GM18498 (cell line): ENCODE results near the gene BFSP2.

Experiments
- ATAC-seq: cut with Tn5 transposase; IDR thresholded peaks from one replicate; pipeline ENCODE4 v1.9.1; 2021; ENCODE audit warnings: mild to moderate bottlenecking, moderate library complexity; ENCODE audit not compliant: unreplicated experiment

BFSP2 gene

DNA sequence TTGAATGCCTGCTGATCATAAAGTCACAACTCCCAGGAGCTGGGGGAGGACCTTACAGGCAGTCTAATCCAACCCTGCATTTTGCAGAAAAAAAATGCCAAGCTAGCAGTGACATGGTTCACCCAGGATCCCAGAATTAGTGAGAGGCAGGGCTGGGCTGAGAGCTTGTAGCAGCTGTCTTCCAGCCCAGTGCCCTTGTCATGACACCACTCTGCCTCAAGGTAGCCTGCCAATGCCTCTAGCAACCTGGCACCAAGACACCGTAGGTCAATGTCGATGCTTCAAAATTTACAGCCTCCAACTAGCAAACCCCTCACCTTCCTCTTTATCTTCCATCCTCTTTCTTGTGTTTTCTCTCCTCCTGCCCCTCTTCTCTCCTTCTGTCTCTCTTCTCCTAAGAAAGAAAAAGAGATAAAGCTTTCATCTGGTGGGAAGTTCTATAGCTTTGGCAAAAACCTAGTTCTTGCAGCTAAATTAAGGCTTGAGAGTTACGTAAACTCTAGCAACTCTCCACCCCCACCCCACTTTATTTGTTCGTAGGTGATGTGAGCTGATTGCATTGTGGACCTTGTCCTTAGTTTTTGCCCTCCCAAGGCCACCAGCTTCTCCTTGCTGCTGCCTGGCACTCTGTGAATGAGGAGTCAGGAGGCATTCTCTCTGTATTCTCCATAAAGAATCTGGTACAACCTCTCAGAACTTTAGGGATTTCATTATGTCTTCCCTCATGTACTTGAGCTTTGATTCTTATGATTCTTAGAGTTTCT, 18.3 kb upstream of the BFSP2 start:
- no peak for ATAC-seq

DNA sequence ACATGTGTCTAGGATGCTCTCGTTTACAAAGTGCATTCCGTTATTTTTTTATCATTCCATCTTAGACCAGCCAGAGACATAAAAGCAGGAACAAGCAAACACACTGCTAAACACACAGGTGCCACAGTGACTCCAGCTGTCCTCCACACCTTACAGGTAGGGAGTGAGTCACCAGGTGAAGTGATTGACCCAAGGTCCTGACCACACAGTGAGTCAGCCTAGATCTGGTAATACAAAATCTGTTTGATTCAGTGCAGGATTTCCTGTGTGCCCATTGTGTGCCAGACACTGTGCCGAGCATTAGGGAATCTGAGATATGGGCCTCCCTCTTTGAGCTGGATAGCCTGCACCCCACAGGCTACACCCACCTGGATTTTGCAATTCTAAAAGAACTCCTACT, 16.7 kb upstream of the BFSP2 start:
- no peak for ATAC-seq

DNA sequence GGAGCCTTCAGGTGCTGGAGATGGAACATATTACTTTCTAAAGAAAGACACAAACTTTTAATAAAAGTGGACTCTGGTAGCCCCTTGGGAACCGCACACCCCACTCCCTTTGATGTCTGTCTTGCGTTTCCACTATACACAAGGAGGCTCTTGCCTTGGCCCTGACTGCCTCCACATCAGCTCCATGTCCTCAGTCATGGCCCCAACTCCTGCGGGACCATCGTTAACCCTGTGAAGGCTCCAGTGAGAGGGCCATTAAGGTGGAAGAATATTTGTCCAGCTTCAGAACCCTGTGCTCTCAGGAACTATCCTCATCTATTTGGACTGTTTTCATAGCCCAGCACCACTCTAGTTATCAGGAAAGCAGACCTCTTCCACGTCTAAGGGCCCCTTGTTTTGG, 16.1 kb upstream of the BFSP2 start:
- no peak for ATAC-seq

DNA sequence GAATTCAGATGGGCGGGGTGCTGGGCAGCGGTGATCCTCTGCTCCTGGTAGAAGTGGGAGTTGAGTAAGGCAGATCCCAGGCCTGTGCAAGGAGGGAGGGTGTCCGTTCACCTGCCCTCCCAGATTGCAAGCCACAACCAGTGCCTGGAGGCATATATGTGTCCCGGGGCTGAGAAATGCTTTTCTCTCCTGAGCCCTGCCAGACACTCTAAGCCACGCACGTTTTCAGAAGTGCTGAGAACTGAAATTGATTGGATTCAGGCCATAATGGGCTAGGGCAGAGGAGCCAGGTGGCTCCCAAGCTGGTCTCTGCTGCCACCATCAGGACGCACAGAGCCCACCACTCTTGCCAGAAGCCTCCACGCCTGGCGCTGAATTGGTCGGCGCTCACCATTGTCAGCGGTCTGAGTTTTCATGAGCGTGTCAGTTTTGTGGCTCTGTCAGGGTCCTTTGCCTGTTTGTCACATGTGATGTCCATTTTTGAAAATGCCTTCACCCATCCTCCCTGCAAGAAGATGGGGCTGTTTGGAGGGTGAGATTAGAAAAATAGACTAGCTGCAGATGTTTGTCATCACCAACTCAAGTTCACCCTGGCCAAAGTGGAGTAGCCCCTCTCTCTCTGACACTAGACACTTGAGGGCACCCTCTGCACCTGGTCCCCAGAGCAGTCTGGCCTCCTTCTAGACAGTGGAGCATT, 15.4 kb upstream of the BFSP2 start:
- peak; percentile 82 for ATAC-seq

DNA sequence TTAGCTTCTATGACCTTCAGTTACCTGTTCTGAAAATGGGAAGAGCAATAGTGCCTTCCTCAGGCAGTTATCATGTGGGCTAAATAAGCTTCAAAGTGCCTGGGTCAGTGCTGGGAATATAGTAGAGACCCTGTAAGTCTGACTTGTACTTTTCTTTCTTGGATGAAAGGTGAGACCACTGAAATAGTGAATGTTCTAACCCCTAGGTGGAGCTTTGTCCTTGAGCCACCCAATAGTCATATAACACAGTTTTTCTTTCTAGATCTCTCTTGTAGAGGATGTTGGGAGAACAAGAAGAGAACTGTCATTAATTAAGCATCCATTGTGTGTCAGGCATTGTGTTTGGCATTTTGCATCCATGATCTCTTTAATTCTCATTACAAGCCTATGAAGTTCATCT, 13.0 kb upstream of the BFSP2 start:
- no peak for ATAC-seq

DNA sequence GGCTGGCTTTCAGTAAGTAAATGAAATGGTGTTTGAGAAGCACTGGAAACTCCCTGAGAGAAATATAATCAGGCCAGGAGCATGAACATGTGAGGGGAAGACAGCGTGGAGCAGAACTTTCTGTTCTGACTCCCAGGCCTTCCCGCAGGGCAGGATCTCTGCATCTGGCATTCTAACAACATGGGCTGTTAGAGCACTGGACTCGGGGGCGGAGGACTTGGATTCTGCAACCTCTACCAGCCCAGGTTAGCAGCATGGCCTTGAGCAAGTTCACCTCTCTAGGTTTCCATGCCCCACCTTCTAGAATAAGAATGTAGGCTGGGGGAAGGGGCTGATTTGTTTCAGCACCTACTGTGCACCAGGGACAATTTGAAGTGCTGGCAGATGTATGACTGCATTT, 12.5 kb upstream of the BFSP2 start:
- ATAC-seq, result no peak

DNA sequence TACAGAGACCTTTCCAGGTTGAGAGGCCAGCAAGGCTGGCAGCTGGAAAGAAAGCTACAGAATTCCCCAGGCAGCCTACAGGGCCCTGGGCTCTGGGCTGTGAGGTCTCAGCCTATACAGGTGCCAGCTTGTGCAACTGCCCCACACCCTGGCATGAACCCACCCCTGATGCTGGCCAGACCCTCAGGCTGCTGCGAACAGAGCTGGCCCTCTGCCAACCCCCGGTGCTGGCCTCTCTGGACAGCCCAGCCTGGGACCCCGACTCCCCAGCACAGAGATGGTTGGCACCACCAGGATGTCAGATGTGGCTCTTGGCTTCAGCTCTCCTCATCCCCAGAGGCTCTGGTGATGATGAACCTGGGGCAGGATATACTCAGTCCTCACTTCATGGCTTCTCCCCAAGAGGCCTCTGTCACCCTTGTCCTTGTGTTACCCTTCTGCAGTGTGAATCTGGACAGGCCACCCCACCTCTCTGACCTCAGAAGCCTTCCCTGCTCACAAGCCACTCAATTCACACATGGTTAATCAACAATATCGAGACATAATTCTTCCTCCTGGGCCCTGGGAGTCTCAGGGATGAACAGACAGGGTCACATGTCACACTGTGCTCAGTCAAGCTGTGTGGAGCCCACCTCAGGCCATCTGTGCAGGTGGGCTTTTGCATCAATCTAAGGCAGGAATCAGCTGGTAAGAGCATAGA, 11.0 kb upstream of the BFSP2 start:
- ATAC-seq, result no peak

DNA sequence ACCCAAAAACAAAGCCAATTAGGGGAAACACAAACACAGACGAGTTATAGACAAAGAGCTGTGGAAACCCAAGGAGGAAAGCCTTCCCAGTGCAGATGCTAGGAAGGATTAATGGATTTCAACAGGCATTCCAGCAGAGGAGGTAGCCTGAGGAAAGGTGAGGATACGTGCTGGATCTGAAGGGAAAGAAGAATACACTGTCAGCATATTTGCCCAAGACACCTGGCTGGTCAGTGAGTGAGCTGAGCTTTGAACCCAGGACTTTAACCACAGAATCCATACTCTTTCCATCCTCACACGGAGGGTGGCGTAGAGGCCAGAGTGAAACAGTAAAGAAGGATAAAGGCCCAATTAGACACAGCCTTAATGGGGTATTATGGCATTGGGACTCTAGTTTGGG, 9.1 kb upstream of the BFSP2 start:
- ATAC-seq, result no peak

DNA sequence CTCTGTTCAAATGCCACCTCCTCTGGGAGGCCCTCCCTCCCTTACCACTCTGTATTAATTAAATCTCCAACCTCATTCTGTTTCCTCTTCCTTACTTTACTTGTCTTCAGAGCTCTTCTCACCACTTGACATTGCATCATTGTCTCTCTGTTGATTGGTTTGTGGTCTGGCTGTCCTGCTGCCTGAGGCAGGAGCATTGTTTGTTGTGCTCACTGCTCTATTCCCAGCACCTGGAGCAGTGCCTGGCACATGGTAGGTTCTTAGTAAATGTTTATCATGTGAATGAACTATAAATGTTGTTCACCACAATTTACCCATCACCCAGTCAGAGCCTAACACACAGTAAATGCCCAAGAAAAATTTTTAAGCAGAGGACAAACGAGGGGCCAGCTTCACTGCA, 6.7 kb upstream of the BFSP2 start:
- ATAC-seq, result no peak

DNA sequence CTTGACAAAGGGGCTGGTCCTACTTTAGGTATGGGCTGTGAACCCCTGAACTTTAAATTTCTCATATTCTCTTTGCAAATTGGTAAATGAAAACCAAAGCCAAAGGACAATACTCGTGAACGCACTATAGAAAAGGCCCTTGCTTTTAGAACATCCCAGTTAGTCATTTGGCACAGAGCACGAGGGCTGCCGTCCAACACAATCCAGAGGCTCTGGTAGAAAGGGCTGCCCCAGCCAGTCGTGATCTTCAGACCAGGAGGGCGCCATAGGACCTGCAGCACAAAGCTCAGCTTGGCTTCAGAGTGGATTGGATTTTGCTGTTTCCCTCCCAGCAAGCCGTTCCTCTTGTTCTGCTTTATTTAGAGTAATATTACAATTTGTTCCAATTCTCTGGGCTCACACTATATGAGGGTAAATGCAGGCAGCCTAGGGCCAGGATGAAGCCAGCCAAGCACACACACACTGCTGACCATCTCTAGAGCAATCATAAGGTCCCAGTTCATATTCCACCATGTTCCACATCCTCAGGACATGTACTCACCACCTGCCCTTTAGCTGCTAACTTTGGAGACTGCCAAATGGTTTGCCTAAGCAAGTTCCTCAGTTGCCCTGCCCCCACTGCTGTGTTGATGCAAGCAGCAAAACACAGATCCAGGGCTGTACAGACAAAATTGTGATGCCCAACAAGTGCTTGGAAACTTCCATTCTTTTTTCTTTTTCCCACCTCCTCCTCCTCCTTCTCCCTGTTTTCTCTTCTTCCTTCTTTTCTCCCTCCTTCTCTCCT, 6.0 kb upstream of the BFSP2 start:
- no peak for ATAC-seq

DNA sequence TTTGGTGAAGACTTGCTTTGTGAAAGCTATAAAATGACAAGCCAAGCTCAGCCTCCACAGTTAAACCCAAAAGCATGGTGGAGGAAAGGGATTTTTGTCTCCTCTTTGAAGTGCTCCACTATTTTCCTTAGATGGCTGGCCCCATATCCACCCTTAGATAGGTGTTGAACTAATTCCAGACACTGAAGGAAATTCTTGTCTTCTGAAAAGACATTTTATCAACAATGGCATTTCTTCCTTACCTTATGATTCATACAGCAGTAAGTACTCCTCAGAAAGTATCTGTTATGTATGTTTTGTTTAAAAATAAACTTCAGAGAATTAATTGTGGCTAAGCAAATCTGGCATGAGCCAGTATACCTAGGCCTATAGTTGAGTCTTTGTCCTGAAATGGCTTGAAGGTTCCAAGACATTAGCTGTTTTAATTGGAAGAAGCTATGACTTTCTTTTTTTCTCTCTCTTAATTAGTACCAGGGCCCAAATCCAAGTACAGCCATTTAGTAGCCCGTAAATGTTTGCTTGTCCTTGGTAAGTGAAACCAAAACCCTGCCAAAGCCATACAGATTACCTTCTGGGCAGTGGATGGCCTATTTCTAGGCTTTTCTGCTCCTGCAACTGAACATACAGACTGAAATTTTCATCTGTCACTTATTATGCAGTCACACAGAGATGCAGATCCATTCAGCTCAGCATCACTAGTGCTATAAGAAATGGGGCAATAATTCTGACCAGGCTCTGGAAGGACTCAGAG, 5.1 kb upstream of the BFSP2 start:
- no peak for ATAC-seq

DNA sequence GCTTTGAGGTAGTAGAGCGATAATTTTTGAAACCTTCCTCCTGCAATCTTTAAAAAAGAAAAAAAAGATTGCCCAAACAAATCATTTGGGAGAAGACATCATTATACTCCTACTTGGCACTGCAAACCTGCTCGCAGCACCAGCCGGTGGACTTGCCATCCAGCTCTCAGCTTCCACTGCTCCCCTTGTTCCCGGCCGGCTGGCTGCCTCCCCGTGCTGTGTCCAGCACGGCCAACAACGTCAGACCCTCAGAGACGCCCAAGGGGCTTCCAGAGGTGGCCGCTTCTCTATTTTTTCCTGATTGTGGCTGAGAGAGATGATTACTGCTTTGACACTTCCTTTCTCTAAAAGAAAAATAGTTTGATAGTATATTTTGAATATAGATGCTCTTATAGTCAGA, 3.0 kb upstream of the BFSP2 start:
- ATAC-seq, result no peak

DNA sequence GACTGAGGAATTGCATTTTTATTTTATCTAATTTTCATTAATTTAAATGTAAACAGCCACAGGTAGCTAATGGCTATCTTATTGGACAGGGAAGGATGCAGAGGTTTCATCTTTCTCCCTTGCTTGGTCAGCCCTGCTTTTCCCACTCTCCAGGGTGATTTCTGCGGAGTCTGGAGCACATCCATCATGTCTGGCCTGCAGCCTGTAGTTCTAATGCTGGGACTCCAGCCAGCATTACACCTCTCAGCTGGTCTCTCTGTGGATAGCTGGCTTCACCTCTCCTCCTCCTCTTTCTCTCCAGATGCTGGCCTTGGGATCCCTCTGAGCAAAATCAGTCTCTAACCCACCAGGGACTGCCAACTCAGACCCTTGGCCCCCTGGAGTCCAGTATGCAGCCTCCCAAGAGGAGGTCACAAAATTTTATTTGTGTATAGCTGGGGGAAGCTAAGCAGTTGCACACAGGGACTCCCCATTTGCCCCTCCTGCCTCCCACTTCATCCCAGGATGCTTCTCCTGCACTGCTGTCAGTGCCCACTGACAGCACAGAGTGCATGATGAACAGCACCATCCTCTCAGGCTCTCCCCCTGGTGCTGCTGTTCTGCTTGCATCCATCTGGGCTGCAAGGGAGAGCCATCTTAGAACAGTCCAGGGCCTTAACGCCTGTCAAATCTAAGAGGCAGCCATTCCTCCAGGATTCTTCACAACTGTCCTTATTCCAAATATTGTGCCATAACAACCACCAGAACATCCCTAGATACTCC, 1.7 kb downstream of the BFSP2 start:
- ATAC-seq, result no peak

DNA sequence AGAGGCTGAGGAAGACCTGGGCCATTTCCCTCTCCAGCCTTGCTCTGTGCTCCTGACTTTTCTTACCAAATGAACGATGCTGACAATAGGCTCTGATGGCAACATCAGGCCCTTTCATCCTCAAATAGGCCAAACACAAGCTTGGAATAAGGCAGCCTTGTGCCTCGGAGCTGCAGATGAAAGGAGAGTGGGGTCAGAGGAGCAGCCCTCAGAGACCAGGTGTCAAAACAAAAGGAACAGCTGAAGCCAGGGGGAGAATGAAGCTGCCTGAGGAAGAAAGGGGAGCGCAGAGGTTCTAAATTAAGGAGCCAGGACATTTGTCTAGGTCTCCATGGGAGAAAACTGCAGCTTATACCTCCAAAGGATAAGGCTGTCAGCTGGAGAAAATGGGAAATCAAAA, 5.1 kb downstream of the BFSP2 start:
- ATAC-seq, result no peak

DNA sequence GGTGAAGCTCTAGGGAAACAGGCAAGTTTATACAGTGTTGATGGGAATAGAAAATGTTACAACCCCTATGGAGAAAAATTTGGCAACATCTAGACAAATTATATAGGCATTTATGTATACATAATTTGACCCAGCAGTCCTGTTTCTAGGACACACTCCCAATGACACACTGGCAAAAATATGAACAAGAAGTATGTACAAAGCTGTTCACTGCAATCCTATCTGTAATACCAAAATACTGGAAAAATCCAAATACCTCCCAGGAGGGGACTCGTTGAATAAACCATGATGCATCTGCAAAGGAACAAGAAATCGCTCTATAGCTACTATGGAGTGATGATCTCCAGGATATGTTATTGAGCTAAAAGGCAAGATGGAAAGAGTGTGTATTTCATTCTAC, 8.5 kb downstream of the BFSP2 start:
- no peak for ATAC-seq

DNA sequence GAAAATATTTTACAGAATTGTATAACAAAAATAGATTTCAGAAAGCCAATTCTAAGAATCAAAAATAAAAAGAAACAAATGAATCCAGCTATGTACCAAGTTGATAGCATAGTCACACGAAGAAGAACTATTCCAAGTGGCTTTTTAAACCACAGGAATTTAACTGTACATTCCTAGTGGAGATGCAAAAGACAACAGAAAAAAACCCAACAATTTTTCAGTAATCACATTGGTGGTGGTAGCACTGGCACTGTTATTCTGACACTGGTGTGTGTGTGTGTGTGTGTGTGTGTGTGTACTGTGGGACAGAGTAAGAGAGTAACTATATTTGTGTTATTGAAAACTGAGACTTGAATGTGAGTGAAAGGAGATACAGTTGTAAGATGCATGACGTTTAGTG, 9.1 kb downstream of the BFSP2 start:
- no peak for ATAC-seq

DNA sequence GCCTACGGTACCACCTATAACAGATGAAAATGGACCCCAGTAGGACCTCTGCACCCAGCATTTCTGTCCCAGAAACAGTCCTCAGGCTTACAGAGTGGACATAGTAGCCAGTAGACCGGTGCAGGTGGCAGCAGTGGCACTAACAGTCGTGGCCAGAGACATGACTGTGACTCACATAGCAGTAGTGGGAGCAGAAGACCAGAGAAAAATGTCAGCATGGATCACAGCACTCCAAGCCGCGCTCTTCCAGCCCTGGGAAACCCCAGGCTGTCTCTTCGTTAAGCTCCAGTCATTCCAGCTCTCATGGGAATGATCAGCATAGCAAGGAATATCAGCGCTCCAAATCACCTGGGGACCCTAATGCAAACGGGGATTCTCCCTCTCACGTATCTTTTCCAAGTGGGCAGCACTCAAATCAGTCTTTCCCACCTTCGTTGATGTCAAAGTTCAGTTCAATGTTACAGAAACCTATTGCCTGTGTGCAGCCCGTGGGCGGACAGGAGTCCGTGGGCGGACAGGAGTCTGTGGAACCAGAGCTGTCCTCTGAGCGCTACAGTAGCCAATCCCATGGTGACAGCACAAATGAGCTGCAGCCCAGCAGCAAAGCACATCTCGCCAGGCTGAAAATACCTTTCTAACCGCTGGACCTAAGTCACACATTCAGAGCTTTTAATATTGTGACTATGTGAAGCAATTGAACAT, 10.5 kb downstream of the BFSP2 start:
- no peak for ATAC-seq

DNA sequence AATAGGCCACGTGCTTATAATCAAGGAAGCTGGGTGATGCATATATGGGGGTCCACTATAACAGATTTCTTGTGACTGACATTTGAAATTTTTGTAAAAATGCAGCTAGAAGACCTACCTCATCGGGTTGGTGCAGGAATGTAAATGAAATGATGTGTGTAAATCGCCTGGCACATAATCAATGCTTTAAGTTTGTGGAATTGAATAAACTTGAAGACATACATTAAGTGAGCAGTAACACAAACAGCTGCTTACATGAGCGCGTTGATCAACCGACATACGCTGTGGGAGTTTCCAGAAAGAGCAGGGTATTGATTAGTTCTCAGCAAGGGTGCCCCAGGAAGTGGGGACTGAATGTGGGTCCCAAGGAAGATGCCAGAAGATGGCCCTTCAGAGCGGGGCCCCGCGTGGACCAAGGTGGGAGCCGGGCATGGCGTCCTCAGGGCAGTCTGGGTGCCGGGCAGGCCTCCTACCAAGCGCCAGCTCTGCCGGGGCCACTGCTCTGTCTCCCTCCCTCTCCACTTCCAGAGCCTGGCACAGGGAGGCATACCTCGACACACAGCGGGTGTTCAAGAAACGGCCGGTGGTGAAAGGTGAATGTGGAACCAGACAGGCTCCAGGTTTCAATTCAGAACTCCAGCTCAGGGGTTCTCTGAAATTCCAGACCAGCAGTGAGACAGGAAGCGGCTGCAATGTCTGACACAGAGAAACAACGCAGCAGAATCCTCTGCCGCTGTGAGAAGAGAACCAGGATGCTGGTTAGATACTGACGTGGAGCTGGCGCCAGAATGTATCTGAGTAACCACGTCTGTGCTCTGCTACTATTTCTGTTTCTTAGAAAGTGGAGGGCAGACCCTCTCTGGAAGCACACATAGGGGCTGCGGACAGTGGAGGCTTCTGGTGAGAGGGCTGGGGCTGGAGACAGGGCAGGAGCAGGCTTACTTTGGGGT, 12.6 kb downstream of the BFSP2 start:
- ATAC-seq, result no peak
